Thyroid gland (tissue), 4 donors: ENCODE data around the gene HECW1. TPM values are rescaled to one million over a fixed set of nuclear protein-coding genes. Genes with fewer than 3 reads are reported as not detected.

Experiments
- DNase-seq, 2 donors: peaks; one replicate each; pipeline ENCODE4 v3.0.0-alpha.2; 2019
- H3K27ac ChIP-seq, 3 donors: fragments of 200-600 bp; sonication (generic); 1 replicate in 2 of 3; 2 replicates in 1 of 3; pipeline ENCODE4 v1.5.1; 2016 to 2019; ENCODE audit warnings: mild to moderate bottlenecking in 1 of 3, moderate library complexity in 1 of 3
- H3K27me3 ChIP-seq: fragments of 200-600 bp; sonication (generic); one replicate; pipeline ENCODE4 v1.5.1; 2019
- H3K36me3 ChIP-seq, 2 donors: fragments of 200-600 bp; sonication (generic); one replicate each; pipeline ENCODE4 v1.5.1; 2016 to 2019
- H3K4me1 ChIP-seq, 2 donors: fragments of 200-600 bp; sonication (generic); one replicate each; pipeline ENCODE4 v1.5.1; 2017 to 2019
- H3K4me3 ChIP-seq, 3 donors: fragments of 200-600 bp; sonication (generic); replicated peaks in 1 of 3; 1 replicate in 2 of 3; 2 replicates in 1 of 3; pipeline ENCODE4 v1.5.1; 2016; ENCODE audit warnings: mild to moderate bottlenecking in 1 of 3
- H3K9me3 ChIP-seq: fragments of 200-600 bp; sonication (generic); one replicate; pipeline ENCODE4 v1.5.1; 2017
- POLR2A ChIP-seq, 2 donors: fragments of 450-650 bp; IDR thresholded peaks; one replicate each; pipeline ENCODE4 v1.6.1; 2017; ENCODE audit warnings: antibody characterized with exemption in 2 of 2, mild to moderate bottlenecking in 2 of 2, moderate library complexity in 1 of 2
- WGBS, 2 donors: methylation state at CpG; one replicate each; pipeline ENCODE4 v1.1.5; 2017; 5-methylcytosine and 5-hydroxymethylcytosine counted together
- intact Hi-C: fragments of 100-400 bp; cut with DNase I; formaldehyde crosslinking; loops from one replicate; pipeline ENCODE4 v1.15.1; 2023
- total RNA-seq, 4 donors: library from RNA; depleted of rRNA; stranded (reverse); fragments of >200 nt; gene quantifications; one replicate each; pipeline ENCODE4 v1.2.3, GENCODE V29; 2016
- TF ChIP-seq, protein P1 (sequence below), 6 experiments: fragments of 200-600 bp in 3 of 6; fragments of 450-650 bp in 3 of 6; sonication (generic) in 3 of 6; IDR thresholded peaks; one replicate each; pipeline ENCODE4 v1.5.1; 2016 to 2019; ENCODE audit warnings: antibody characterized with exemption in 6 of 6, mild to moderate bottlenecking in 2 of 6, inconsistent platforms in 1 of 6, moderate library complexity in 1 of 6

The HECW1 gene
- total RNA-seq, 4 donors from 2014 or later: 0.67 to 4.7 (median 2.3) TPM

DNA sequence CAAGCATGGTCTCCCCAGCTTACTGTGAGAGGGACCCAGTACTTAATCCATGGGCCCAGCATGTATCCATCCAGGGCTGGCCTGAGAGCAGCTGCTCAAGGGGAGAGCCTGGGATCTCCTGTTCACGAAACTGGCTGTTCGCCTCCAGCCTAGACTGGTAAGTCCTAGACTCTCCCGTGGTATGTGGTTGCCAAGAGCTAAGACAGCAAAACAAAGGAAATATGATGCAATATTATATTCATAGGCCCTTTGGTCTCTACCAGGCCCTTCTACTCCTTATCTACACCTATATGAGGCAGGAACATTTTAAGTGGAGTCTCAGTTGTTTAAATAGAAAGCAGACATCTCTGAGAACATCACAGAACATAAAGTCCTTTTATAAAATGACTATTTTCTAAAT is 441.6 kb downstream of the HECW1 start:
- DNase-seq: no peak
- 73 to 74% methylated on average over 3 of the region's 3 CpGs for WGBS, 2 donors
- no peaks in the 10 kb centered on the region for H3K36me3 ChIP-seq
- no peaks in the 10 kb centered on the region for H3K9me3 ChIP-seq
- H3K27me3 ChIP-seq: no peaks in the 10 kb centered on the region
- no peak overlapping the region for H3K27ac ChIP-seq
- no peak overlapping the region for H3K4me3 ChIP-seq
- TF ChIP-seq, protein P1, sequence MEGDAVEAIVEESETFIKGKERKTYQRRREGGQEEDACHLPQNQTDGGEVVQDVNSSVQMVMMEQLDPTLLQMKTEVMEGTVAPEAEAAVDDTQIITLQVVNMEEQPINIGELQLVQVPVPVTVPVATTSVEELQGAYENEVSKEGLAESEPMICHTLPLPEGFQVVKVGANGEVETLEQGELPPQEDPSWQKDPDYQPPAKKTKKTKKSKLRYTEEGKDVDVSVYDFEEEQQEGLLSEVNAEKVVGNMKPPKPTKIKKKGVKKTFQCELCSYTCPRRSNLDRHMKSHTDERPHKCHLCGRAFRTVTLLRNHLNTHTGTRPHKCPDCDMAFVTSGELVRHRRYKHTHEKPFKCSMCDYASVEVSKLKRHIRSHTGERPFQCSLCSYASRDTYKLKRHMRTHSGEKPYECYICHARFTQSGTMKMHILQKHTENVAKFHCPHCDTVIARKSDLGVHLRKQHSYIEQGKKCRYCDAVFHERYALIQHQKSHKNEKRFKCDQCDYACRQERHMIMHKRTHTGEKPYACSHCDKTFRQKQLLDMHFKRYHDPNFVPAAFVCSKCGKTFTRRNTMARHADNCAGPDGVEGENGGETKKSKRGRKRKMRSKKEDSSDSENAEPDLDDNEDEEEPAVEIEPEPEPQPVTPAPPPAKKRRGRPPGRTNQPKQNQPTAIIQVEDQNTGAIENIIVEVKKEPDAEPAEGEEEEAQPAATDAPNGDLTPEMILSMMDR (IDR thresholded peaks at IDR 0.05): no peak
- TF ChIP-seq POLR2A (IDR thresholded peaks at IDR 0.05): no peak
- no peaks in the 10 kb centered on the region for H3K4me1 ChIP-seq
- intact Hi-C loops: no loop called here

GRCh38 chr7:43554423-43554822 is 442.0 kb downstream of the HECW1 start:
- intact Hi-C loops: no loop called here
- TF ChIP-seq, protein P1 (IDR thresholded peaks at IDR 0.05): no peak
- TF ChIP-seq POLR2A (IDR thresholded peaks at IDR 0.05): no peak
- H3K27ac ChIP-seq: no peak overlapping the region
- no peak for DNase-seq
- H3K4me1 ChIP-seq: no peaks in the 10 kb centered on the region
- H3K9me3 ChIP-seq: no peaks in the 10 kb centered on the region
- no peak overlapping the region for H3K4me3 ChIP-seq
- 86 to 91% methylated on average over 15 of the region's 15 CpGs for WGBS, 2 donors
- no peaks in the 10 kb centered on the region for H3K27me3 ChIP-seq
- H3K36me3 ChIP-seq: no peaks in the 10 kb centered on the region

GRCh38 chr7:43557831-43558495 is 445.5 kb downstream of the HECW1 start:
- intact Hi-C loops: no loop called here
- no peak for DNase-seq
- H3K4me3 ChIP-seq: no peak overlapping the region
- H3K4me1 ChIP-seq: no peaks in the 10 kb centered on the region
- H3K36me3 ChIP-seq: no peaks in the 10 kb centered on the region
- no peaks in the 10 kb centered on the region for H3K27me3 ChIP-seq
- WGBS, 2 donors: 78 to 88% methylated on average over 7 of the region's 7 CpGs
- H3K9me3 ChIP-seq: no peaks in the 10 kb centered on the region
- H3K27ac ChIP-seq: no peak overlapping the region
- TF ChIP-seq, protein P1 (IDR thresholded peaks at IDR 0.05): no peak
- no peak for TF ChIP-seq POLR2A (IDR thresholded peaks at IDR 0.05)

DNA sequence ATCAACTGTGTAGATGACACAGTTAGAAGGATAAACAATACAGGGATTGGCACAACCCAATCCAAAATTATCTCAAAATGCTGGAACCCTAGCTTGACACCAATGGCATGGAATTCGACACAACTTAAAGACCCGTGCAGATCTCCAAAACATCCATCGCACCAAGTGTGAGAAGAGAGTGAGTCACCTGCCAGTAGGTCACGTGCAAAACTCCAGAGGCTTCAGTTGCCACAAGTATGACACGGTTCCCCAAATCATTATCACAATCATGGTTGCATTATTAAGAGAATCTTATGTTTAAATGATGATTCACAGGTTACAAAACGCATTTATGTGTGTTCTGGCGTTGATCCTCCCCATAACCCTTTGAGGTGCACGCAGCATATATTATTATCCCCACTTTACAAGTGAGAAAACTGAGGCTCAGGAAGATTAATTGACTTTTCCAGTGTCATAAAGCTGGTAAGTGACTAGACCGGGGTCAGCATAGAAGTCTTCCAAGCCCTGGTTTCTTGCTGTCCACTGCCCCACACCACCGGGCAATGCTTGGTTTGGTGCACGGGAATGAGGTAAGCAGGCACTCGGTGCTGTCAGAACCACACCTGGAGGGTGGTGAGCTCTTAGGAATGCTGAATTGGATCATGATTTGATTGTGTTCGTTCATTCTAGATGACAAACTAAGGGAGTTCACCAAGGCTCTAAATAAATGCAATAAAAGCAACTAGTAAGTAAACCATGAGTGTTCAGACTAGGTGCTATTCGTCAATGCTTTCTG is 446.9 kb downstream of the HECW1 start:
- no peaks in the 10 kb centered on the region for H3K27me3 ChIP-seq
- 93 to 94% methylated on average over 14 of the region's 14 CpGs for WGBS, 2 donors
- no peaks in the 10 kb centered on the region for H3K4me1 ChIP-seq
- no peaks in the 10 kb centered on the region for H3K9me3 ChIP-seq
- no peaks in the 10 kb centered on the region for H3K36me3 ChIP-seq
- TF ChIP-seq POLR2A (IDR thresholded peaks at IDR 0.05): no peak
- TF ChIP-seq, protein P1 (IDR thresholded peaks at IDR 0.05): no peak
- no peak overlapping the region for H3K4me3 ChIP-seq
- no peak for DNase-seq
- intact Hi-C loops: no loop called here
- H3K27ac ChIP-seq: no peak overlapping the region

DNA sequence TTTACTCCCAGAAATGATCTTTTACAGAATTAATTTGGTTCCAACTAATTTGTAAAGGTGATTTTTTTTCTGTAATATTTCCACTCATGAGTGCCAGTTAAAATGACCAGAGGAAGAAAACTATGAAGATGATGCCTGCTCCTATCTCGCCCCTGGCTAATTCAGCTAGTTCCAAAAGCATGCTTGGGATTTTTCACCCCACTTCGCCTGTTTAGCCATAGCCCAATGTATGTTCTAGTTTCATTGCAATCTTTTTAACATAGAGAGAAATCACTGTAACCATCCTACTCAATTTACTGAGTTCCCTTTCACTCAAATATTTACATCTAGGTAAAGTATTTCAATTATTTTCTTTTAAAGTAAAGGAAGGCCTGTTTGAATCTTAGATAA is 447.5 kb downstream of the HECW1 start:
- intact Hi-C loops: no loop called here
- H3K36me3 ChIP-seq: no peaks in the 10 kb centered on the region

More for the DNA sequence above, 447.5 kb downstream of the HECW1 start:
- 93 to 95% methylated on average over 2 of the region's 2 CpGs for WGBS, 2 donors
- TF ChIP-seq, protein P1 (IDR thresholded peaks at IDR 0.05): no peak
- TF ChIP-seq POLR2A (IDR thresholded peaks at IDR 0.05): no peak
- Histone ChIP-seq H3K27ac (no peak overlapping the region), H3K4me3 (no peak overlapping the region), H3K4me1 (no peaks in the 10 kb centered on the region), H3K9me3 (no peaks in the 10 kb centered on the region), H3K27me3 (no peaks in the 10 kb centered on the region)
- no peak for DNase-seq
